Activated naive CD4-positive, alpha-beta T cell treated with anti-CD3 and anti-CD28 coated beads, Interleukin-2, amount 10 ng/mL, durations not matched to agents 7 days and 5 days (primary cell): ENCODE results near the gene AP4E1.
"Not testable (repeated sequence)": the region's sequence is repeated elsewhere in the genome, so short reads cannot be mapped to it uniquely, and the experiment has no call there.

Experiments used
- CTCF ChIA-PET: fragments of 350-600 bp; sonication (Branson Sonifier 250); formaldehyde crosslinking; loops from one replicate; lab custom pipeline; 2021; ENCODE audit warnings: antibody characterized with exemption; lab: Charles Lee
- DNase-seq: peaks from one replicate; pipeline ENCODE4 v3.0.0-alpha.2; 2020
- H3K27ac Mint-ChIP-seq: one replicate; pipeline ENCODE4 v1.8.0; 2021; ENCODE audit warnings: mild to moderate bottlenecking, moderate library complexity, mixed read lengths
- H3K27me3 Mint-ChIP-seq: one replicate; pipeline ENCODE4 v1.8.0; 2021; ENCODE audit warnings: mild to moderate bottlenecking, mixed read lengths
- H3K36me3 Mint-ChIP-seq: one replicate; pipeline ENCODE4 v1.8.0; 2021; ENCODE audit warnings: mixed read lengths
- H3K4me1 Mint-ChIP-seq: one replicate; pipeline ENCODE4 v1.8.0; 2021; ENCODE audit warnings: mixed read lengths
- H3K4me3 Mint-ChIP-seq: one replicate; pipeline ENCODE4 v1.8.0; 2021; ENCODE audit warnings: mild to moderate bottlenecking, moderate library complexity, mixed read lengths
- H3K9me3 Mint-ChIP-seq: one replicate; pipeline ENCODE4 v1.8.0; 2021; ENCODE audit warnings: mixed read lengths

AP4E1 gene

DNA sequence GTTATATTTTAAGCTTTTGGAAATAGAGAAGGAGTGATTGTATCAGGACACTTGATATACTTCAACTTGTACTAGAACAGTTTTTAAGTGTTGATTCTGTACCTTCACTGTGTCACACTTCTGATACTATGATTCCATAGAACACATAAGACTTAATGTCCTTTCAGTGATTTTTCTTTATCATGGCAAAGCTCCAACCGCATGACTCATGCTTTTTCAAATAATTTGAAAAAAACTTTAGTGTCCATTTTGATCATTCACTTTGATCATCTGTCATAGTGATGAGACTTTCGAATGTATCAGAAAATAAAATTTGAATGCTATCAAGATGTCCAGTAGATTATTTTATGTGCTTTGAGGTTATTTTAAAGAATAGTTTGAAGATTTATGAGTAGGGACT, 32.0 kb downstream of the AP4E1 start:
- DNase-seq, result no peak
- Mint-ChIP-seq H3K4me1 (no peaks in the 10 kb centered on the region), H3K9me3 (no peaks in the 10 kb centered on the region), H3K36me3 (peaks cover 24% of the 10 kb centered on the region), H3K27ac (no peak overlapping the region), H3K4me3 (no peak overlapping the region), H3K27me3 (no peaks in the 10 kb centered on the region)
- CTCF ChIA-PET, result no interaction called here

DNA sequence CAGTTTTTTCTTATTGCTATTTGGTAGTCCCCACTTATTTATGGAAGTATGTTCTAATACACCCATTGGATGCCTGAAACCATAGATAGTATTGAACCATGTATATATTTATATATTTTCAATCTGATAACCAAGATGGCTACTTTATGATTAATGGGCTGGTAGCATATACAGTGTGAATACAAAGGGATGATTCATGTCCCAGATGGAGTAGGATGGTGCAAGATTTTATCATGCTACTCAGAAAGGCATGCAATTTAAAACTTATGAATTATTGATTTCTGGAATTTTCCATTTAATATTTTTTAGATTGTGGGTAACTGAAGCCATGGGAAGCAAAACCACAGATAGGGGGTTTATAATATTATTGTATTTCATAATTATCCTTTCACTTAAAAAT, 35.2 kb downstream of the AP4E1 start:
- DNase-seq, result no peak
- CTCF ChIA-PET, result no interaction called here
- H3K9me3 Mint-ChIP-seq, result no peaks in the 10 kb centered on the region
- H3K4me1 Mint-ChIP-seq, result no peaks in the 10 kb centered on the region
- H3K27me3 Mint-ChIP-seq, result no peaks in the 10 kb centered on the region
- H3K27ac Mint-ChIP-seq, result no peak overlapping the region
- H3K4me3 Mint-ChIP-seq, result no peak overlapping the region
- H3K36me3 Mint-ChIP-seq, result peaks cover 26% of the 10 kb centered on the region

DNA sequence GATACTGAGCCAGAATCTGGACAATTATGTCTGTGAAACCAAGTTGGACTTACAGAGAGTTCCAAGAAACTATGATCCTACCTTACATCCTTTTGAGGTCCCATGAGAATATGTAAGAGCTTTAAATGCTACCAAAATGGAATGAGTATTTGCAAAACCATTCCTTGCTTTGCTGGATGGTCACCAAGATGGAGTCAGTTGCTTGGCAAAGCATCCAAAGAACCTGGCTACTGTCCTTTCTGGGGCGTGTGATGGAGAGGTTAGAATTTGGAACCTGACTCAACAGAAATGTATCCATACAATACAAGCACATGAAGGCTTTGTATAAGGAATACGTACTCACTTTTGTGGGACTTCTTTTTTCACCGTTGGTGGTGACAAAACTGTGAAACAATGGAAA, 36.2 kb downstream of the AP4E1 start:
- CTCF ChIA-PET, result no interaction called here

DNA sequence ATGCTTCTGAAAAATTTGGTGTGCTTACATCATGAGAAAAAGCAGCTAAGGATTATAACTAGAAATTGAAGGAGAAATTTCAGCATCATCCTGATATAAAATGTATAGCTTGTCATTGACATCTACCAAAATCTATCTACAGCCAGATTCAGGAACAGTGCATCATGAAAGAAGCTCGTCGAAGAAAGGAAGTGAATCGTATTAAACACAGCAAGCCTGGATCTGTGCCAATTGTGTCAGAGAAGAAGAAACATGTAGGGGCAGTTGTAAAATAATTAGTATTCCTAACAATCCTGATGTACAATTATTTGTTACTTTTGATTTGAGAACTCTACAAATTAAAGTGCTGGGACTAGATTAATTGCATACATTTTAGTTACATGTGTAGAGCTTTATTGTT, 37.2 kb downstream of the AP4E1 start:
- no peak for DNase-seq
- no peaks in the 10 kb centered on the region for H3K4me1 Mint-ChIP-seq
- H3K9me3 Mint-ChIP-seq, result peaks cover 1% of the 10 kb centered on the region
- CTCF ChIA-PET, result no interaction called here
- H3K36me3 Mint-ChIP-seq, result peaks cover 36% of the 10 kb centered on the region
- no peak overlapping the region for H3K4me3 Mint-ChIP-seq
- no peaks in the 10 kb centered on the region for H3K27me3 Mint-ChIP-seq
- H3K27ac Mint-ChIP-seq, result no peak overlapping the region

More for the DNA sequence above, 36.2 kb downstream of the AP4E1 start:
- peaks cover 31% of the 10 kb centered on the region for H3K36me3 Mint-ChIP-seq
- H3K27me3 Mint-ChIP-seq, result no peaks in the 10 kb centered on the region
- H3K4me3 Mint-ChIP-seq, result no peak overlapping the region
- no peak overlapping the region for H3K27ac Mint-ChIP-seq
- DNase-seq, result no peak
- H3K4me1 Mint-ChIP-seq, result no peaks in the 10 kb centered on the region
- no peaks in the 10 kb centered on the region for H3K9me3 Mint-ChIP-seq

DNA sequence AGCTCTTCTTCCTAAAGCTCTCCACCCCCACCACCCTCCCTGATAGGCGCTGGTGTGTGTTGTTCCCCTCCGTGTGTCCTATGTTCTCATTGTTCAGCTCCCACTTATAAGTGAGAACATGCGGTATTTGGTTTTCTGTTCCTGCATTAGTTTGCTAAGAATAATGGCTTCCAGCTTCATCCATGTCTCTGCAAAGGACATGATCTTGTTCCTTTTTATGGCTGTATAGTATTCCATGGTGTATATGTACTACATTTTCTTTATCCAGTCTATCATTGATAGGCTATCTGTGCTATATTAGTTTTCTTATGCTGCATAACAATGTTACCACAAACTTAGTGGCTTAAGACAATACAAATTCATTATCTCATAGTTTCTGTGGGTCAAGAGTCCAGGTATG, 42.3 kb downstream of the AP4E1 start:
- H3K27ac Mint-ChIP-seq, H3K4me1 Mint-ChIP-seq, H3K9me3 Mint-ChIP-seq, H3K27me3 Mint-ChIP-seq, H3K4me3 Mint-ChIP-seq, CTCF ChIA-PET, DNase-seq: not testable (repeated sequence)
- H3K36me3 Mint-ChIP-seq, result peaks cover 61% of the 10 kb centered on the region

DNA sequence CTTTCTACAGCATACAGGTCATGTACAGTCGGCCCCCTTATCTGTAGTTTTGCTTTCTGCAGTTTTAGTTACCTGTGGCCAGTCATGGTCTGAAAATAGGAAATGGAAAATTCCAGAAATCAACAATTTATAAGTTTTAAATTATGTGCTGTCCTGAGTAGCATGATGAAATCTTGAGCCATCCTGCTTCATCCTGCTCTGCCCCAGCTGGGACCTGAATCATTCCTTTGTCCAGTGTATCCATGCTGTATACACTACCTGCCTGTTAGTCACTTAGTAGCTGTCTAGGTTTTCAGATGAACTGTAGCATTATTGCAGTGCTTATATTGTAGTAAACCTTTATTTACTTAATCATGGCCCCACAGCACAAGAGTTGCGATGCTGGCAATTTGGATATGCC, 44.8 kb downstream of the AP4E1 start:
- no peaks in the 10 kb centered on the region for H3K27me3 Mint-ChIP-seq
- no peak overlapping the region for H3K4me3 Mint-ChIP-seq
- no peak for DNase-seq
- peaks cover 76% of the 10 kb centered on the region for H3K36me3 Mint-ChIP-seq
- no peak overlapping the region for H3K27ac Mint-ChIP-seq
- H3K9me3 Mint-ChIP-seq, result peaks cover 14% of the 10 kb centered on the region
- CTCF ChIA-PET, result no interaction called here
- no peaks in the 10 kb centered on the region for H3K4me1 Mint-ChIP-seq

DNA sequence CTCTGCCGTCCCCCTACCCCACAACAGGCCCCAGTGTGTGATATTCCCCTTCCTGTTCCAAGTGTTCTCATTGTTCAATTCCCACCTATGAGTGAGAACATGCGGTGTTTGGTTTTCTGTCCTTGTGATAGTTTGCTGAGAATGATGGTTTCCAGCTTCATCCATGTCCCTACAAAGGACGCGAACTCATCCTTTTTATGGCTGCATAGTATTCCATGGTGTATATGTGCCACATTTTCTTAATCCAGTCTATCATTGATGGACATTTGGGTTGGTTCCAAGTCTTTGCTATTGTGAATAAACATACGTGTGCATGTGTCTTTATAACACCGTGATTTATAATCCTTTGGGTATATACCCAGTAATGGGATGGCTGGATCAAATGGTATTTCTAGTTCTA, 46.4 kb downstream of the AP4E1 start:
- H3K27me3 Mint-ChIP-seq, H3K4me1 Mint-ChIP-seq, H3K4me3 Mint-ChIP-seq, H3K27ac Mint-ChIP-seq, DNase-seq, CTCF ChIA-PET: not testable (repeated sequence)
- Mint-ChIP-seq H3K36me3 (peaks cover 83% of the 10 kb centered on the region), H3K9me3 (peaks cover 14% of the 10 kb centered on the region)

DNA sequence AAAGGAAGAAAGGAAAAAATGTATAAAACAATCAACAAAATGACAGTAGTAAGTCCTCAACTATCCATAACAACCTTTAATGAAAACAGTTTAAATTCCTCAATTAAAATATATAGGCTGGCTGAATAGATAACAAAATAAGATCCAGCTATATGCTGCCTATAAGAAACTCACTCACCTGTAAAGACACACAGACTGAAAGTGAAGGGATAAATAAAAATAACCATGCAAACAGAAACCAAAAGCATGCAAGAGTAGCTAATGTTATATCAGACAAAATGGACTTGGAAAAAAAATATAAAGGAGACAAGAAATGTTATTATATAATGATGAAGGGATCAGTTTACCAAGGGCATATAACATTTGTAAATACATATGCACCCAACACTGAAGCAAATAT, 51.2 kb downstream of the AP4E1 start:
- H3K4me1 Mint-ChIP-seq, result no peaks in the 10 kb centered on the region

DNA sequence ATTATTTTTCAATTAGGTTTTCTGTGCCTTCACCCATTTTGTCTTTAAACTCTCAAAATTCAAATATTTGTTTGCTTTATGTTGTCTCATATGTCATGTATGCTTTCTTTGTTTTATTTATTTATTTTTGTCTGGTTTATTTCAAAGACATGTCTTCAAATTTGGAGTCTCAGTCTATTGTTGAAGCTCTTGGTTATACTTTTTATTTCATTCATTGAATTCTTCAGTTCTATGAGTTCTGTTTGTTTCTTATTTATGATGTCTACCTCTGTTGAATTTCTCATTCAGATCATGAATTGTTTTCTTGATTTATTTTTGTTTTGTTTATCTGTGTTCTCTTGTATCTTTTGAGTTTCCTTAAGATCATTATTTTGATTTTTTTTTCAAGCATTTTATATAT, 55.6 kb downstream of the AP4E1 start:
- DNase-seq, result no peak
- Mint-ChIP-seq H3K27me3 (no peaks in the 10 kb centered on the region), H3K36me3 (peaks cover 75% of the 10 kb centered on the region), H3K27ac (no peak overlapping the region), H3K4me3 (no peak overlapping the region), H3K9me3 (peaks cover 42% of the 10 kb centered on the region), H3K4me1 (no peaks in the 10 kb centered on the region)
- CTCF ChIA-PET, result no interaction called here

More for the DNA sequence above, 51.2 kb downstream of the AP4E1 start:
- peaks cover 37% of the 10 kb centered on the region for H3K9me3 Mint-ChIP-seq
- CTCF ChIA-PET, result no interaction called here
- no peak overlapping the region for H3K4me3 Mint-ChIP-seq
- H3K36me3 Mint-ChIP-seq, result peaks cover 88% of the 10 kb centered on the region
- no peak overlapping the region for H3K27ac Mint-ChIP-seq
- H3K27me3 Mint-ChIP-seq, result no peaks in the 10 kb centered on the region
- DNase-seq, result no peak

DNA sequence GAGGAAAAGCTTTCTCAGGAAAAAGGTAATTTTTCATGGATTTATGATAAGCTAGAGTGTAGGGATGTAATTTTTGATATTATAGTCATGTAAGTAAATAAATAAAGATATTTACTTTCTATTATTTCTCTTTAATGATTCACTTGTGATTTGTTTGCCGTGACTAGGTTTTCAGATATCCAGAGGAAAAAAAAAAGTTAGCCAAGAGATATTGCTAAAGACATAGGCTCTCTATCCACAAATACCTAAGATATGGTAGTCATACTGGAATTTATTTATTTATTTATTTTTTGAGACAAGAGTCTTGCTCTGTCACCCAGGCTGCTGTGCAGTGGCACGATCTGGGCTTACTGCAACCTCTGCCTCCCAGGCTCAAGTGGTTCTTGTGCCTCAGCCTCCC, 59.9 kb downstream of the AP4E1 start:
- no peak for DNase-seq
- H3K4me1 Mint-ChIP-seq, result peaks cover 3% of the 10 kb centered on the region
- CTCF ChIA-PET, result interaction anchor here (0.7 kb wide), 1 partner anchor 195 kb away, joined by 3 read pairs; no protein-coding TSS in a partner anchor
- peaks cover 70% of the 10 kb centered on the region for H3K36me3 Mint-ChIP-seq
- peaks cover 43% of the 10 kb centered on the region for H3K9me3 Mint-ChIP-seq
- H3K27me3 Mint-ChIP-seq, result no peaks in the 10 kb centered on the region
- H3K27ac Mint-ChIP-seq, result no peak overlapping the region
- no peak overlapping the region for H3K4me3 Mint-ChIP-seq

DNA sequence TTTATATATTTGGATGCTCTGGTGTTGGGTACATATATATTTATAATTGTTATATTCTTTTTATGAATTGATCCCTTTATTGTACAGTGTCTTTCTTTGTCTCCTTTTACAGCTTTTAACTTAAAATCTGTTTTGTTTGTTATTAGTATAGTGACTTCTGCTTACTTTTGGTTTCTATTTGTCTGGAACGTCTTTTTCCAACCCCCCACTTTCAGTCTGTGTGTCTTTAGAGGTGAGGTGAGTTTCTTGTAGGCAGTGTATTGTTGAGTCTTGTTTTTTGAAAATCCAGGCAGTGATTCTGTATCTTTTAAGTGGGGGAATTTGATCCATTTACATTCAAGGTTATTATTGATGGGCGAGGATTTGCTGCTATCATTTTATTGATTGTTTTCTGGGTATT, 62.0 kb downstream of the AP4E1 start:
- Mint-ChIP-seq H3K4me1 (peaks cover 3% of the 10 kb centered on the region), H3K9me3 (peaks cover 25% of the 10 kb centered on the region), H3K27ac (no peak overlapping the region), H3K36me3 (peaks cover 69% of the 10 kb centered on the region), H3K4me3 (no peak overlapping the region), H3K27me3 (no peaks in the 10 kb centered on the region)
- DNase-seq, result no peak
- CTCF ChIA-PET, result no interaction called here

DNA sequence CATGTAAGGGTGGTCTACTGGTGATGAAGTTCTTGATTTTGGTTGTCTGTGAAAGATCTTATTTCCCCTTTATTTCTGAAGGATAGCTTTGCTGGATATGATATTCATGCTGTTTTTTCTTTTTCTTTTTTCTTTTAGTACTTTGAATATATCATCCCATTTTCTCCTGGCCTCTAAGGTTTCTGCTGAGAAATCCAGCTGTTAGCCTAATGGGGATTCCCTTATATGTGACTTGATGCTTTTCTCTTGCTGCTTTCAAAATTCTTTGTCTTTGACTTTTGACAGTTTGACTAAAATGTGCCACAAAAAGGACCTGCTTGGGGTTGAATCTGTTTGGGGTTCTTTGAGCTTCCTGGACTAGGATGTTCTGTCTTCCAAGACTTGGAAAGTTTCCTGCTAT, 62.6 kb downstream of the AP4E1 start:
- H3K36me3 Mint-ChIP-seq, result peaks cover 67% of the 10 kb centered on the region
- no peak overlapping the region for H3K27ac Mint-ChIP-seq
- peaks cover 3% of the 10 kb centered on the region for H3K4me1 Mint-ChIP-seq
- peaks cover 22% of the 10 kb centered on the region for H3K9me3 Mint-ChIP-seq
- H3K4me3 Mint-ChIP-seq, result no peak overlapping the region
- DNase-seq, result no peak
- CTCF ChIA-PET, result no interaction called here
- no peaks in the 10 kb centered on the region for H3K27me3 Mint-ChIP-seq

DNA sequence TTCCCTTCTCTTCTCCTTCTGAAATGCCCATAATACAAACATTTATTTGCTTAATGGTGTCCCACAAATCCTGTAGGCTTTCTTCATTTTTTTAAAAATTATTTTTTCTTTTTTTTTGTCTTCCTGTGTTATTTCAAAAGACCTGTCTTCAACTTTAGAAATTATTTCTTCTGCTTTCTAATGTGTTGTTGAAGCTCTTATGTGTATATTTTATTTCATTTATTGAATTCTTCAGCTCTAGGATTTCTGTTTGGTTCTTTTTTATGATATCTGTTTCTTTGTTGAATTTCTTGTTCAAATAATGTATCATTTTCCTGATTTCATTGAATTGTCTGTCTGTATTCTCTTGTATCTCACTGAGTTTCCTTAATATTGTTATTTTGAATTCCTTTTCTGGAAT, 63.1 kb downstream of the AP4E1 start:
- no peaks in the 10 kb centered on the region for H3K27me3 Mint-ChIP-seq
- peaks cover 66% of the 10 kb centered on the region for H3K36me3 Mint-ChIP-seq
- no peak for DNase-seq
- CTCF ChIA-PET, result no interaction called here
- H3K9me3 Mint-ChIP-seq, result peaks cover 22% of the 10 kb centered on the region
- no peak overlapping the region for H3K27ac Mint-ChIP-seq
- peaks cover 3% of the 10 kb centered on the region for H3K4me1 Mint-ChIP-seq
- no peak overlapping the region for H3K4me3 Mint-ChIP-seq

DNA sequence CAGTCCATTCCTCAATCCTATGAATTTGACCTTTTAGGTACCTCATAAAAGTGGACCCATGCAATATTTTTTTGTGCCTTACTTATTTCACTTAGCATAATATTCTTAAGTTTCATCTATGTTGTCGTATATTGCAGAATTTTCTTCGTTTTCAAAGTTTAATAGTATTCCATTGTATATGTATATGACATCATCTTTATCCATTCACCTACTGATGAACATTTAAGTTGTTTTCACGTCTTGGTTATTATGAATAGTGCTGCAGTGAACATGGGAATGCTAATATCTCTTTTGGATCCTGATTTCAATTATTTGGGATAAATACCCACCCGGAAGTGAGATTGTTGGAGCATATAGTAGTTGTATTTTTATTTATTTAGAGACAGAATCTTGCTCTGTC, 65.1 kb downstream of the AP4E1 start:
- CTCF ChIA-PET, result no interaction called here
- H3K4me1 Mint-ChIP-seq, result peaks cover 3% of the 10 kb centered on the region
- H3K27me3 Mint-ChIP-seq, result no peaks in the 10 kb centered on the region
- H3K4me3 Mint-ChIP-seq, result no peak overlapping the region
- no peak overlapping the region for H3K27ac Mint-ChIP-seq
- peaks cover 57% of the 10 kb centered on the region for H3K36me3 Mint-ChIP-seq
- H3K9me3 Mint-ChIP-seq, result peaks cover 22% of the 10 kb centered on the region
- no peak for DNase-seq

DNA sequence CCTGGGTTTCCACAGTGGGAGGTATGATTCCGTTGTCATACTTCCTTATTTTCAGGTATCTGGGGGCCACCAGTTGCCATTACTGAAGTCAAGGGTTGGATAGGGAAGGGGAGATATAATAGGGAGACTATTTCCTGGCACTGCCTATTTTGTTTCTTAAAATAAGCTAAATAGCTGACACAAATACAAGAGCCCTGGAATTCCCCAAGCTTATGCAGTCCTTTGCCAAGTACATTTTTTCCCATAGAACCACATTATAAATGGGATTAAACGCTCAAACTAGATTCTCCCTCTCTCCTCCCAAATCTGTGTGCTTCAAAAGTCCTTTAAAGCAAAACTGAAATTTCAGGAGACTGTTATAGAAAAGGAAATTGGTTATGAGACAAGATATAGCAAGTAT, 68.7 kb downstream of the AP4E1 start:
- Mint-ChIP-seq H3K4me3 (no peak overlapping the region), H3K27me3 (no peaks in the 10 kb centered on the region), H3K36me3 (peaks cover 50% of the 10 kb centered on the region), H3K27ac (no peak overlapping the region), H3K9me3 (peaks cover 3% of the 10 kb centered on the region), H3K4me1 (no peaks in the 10 kb centered on the region)
- CTCF ChIA-PET, result no interaction called here
- no peak for DNase-seq

DNA sequence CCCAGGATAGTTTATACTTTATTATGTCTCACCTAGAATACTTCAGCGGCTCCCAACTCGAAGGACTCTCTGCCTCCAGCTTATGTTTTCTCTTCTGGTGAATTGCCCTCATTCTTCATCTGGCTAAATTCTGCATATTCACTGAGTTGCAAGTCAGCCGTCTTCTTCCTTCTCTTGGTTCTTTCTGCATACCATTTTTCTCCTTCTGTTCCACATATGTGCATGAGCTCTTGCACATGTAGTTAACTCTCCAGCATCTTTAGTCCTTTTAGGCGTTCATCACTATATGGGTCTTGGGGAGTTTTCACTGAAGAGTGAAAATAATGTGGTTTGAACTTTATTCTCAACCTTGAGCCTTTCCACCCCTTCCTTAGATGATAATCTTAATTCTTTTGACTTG, 70.1 kb downstream of the AP4E1 start:
- Mint-ChIP-seq H3K9me3 (no peaks in the 10 kb centered on the region), H3K36me3 (peaks cover 44% of the 10 kb centered on the region), H3K27me3 (no peaks in the 10 kb centered on the region), H3K4me1 (no peaks in the 10 kb centered on the region), H3K4me3 (no peak overlapping the region), H3K27ac (no peak overlapping the region)
- DNase-seq, result no peak
- CTCF ChIA-PET, result no interaction called here
